IMR-90 (cell line): Measurements from ENCODE around the gene SPINK5. TPM values are rescaled to one million over a fixed set of nuclear protein-coding genes. Genes with fewer than 3 reads are reported as not detected.

Source experiments
- ATAC-seq: fragments of 200-7000 bp; cut with Tn5 transposase; 2 replicates; pipeline ENCODE4 v1.9.1; 2020; ENCODE audit warnings: low read depth, mild to moderate bottlenecking, moderate library complexity
- BruUV-seq: library from RNA; stranded (reverse); fragments of 400-500 nt; replicated peaks from 2 replicates; lab custom pipeline; 2021; lab: Mats Ljungman, UMichigan
- CTCF ChIA-PET: fragments of 300-600 bp; formaldehyde crosslinking; extraction: SDS; loops from one replicate; lab custom pipeline; 2021; ENCODE audit warnings: antibody characterized with exemption; lab: Yijun Ruan, JAX
- POLR2A ChIA-PET: fragments of 300-600 bp; sonication (Branson Sonifier 250); formaldehyde crosslinking; loops from one replicate; lab custom pipeline; 2022; ENCODE audit warnings: antibody characterized with exemption; ENCODE audit not compliant: unreplicated experiment; lab: Charles Lee
- DNase-seq: peaks from one replicate; pipeline ENCODE4 v3.0.0; 2013
- H2AFZ ChIP-seq: replicated peaks from 2 replicates; pipeline ENCODE3; 2013; ENCODE audit warnings: low read length, mild to moderate bottlenecking; ENCODE audit not compliant: poor library complexity
- H2AK5ac ChIP-seq: 2 replicates; pipeline ENCODE4 v1.6.1; 2013; ENCODE audit warnings: low read depth, low read length, inconsistent platforms
- H2AK9ac ChIP-seq: replicated peaks from 2 replicates; pipeline ENCODE3; 2013; ENCODE audit warnings: mild to moderate bottlenecking, low read depth, low read length, moderate library complexity; ENCODE audit not compliant: poor library complexity
- H2BK120ac ChIP-seq: 2 replicates; pipeline ENCODE4 v1.6.1; 2013; ENCODE audit warnings: low read depth, low read length, inconsistent platforms
- H2BK15ac ChIP-seq: 3 replicates; pipeline ENCODE4 v1.6.1; 2013; ENCODE audit warnings: low read depth, low read length, inconsistent platforms
- H2BK20ac ChIP-seq: 2 replicates; pipeline ENCODE4 v1.6.1; 2013; ENCODE audit warnings: low read depth, mild to moderate bottlenecking, inconsistent platforms, low read length, moderate library complexity
- H2BK5ac ChIP-seq: 2 replicates; pipeline ENCODE4 v1.6.1; 2013; ENCODE audit warnings: mild to moderate bottlenecking, low read depth, low read length, inconsistent platforms; ENCODE audit not compliant: poor library complexity, severe bottlenecking
- H3K14ac ChIP-seq: replicated peaks from 2 replicates; pipeline ENCODE4 v1.6.1; 2013; ENCODE audit warnings: low read depth, low read length, inconsistent platforms
- H3K18ac ChIP-seq: 2 replicates; pipeline ENCODE4 v1.6.1; 2013; ENCODE audit warnings: low read depth, low read length, control low read depth
- H3K23ac ChIP-seq: 2 replicates; pipeline ENCODE4 v1.6.1; 2013; ENCODE audit warnings: low read depth, low read length, inconsistent platforms
- H3K27ac ChIP-seq: 2 replicates; pipeline ENCODE4 v1.5.1; 2013; ENCODE audit warnings: mild to moderate bottlenecking, control low read depth, low read length; ENCODE audit not compliant: insufficient read depth
- H3K27me3 ChIP-seq: 2 replicates; pipeline ENCODE4 v1.6.1; 2013; ENCODE audit warnings: low read length; ENCODE audit not compliant: control insufficient read depth, insufficient read depth
- H3K36me3 ChIP-seq: 2 replicates; pipeline ENCODE4 v1.6.1; 2013; ENCODE audit warnings: low read length, mixed read lengths; ENCODE audit not compliant: control insufficient read depth, insufficient read depth
- H3K4ac ChIP-seq: 2 replicates; pipeline ENCODE4 v1.6.1; 2013; ENCODE audit warnings: low read depth, low read length, inconsistent platforms
- H3K4me1 ChIP-seq: 2 replicates; pipeline ENCODE4 v1.6.1; 2013; ENCODE audit warnings: low read length, mixed read lengths; ENCODE audit not compliant: control insufficient read depth, insufficient read depth
- H3K4me2 ChIP-seq: 2 replicates; pipeline ENCODE4 v1.6.1; 2013; ENCODE audit warnings: low read depth, mild to moderate bottlenecking, control low read depth, low read length, moderate library complexity
- H3K4me3 ChIP-seq: 2 replicates; pipeline ENCODE4 v1.5.1; 2013; ENCODE audit warnings: low read depth, mild to moderate bottlenecking, control low read depth, low read length, moderate library complexity; ENCODE audit not compliant: insufficient read depth
- H3K56ac ChIP-seq: 2 replicates; pipeline ENCODE4 v1.6.1; 2013; ENCODE audit warnings: low read length, inconsistent platforms; ENCODE audit not compliant: insufficient read depth; ENCODE audit errors: extremely low read depth
- H3K79me1 ChIP-seq, 2 experiments: 2 replicates each; pipeline ENCODE4 v1.6.1; 2013; ENCODE audit warnings: low read length in 2 of 2, inconsistent platforms in 1 of 2, low read depth in 1 of 2
- H3K9ac ChIP-seq: 2 replicates; pipeline ENCODE4 v1.6.1; 2013; ENCODE audit warnings: low read depth, low read length, control low read depth
- H3K9me1 ChIP-seq: 2 replicates; pipeline ENCODE4 v1.6.1; 2013; ENCODE audit warnings: low read length, inconsistent platforms; ENCODE audit not compliant: insufficient read depth
- H3K9me3 ChIP-seq: 2 replicates; pipeline ENCODE4 v1.6.1; 2013; ENCODE audit warnings: low read length; ENCODE audit not compliant: control insufficient read depth, insufficient read depth
- H4K20me1 ChIP-seq: 2 replicates; pipeline ENCODE4 v1.6.1; 2013; ENCODE audit warnings: low read length, inconsistent platforms; ENCODE audit not compliant: insufficient read depth
- H4K5ac ChIP-seq: 2 replicates; pipeline ENCODE4 v1.6.1; 2013; ENCODE audit warnings: mild to moderate bottlenecking, low read depth, low read length, control low read depth
- H4K8ac ChIP-seq, 2 experiments: 2 replicates each; pipeline ENCODE4 v1.6.1; 2013; ENCODE audit warnings: low read depth in 2 of 2, low read length in 2 of 2, control low read depth in 1 of 2, inconsistent platforms in 1 of 2
- H4K91ac ChIP-seq: 2 replicates; pipeline ENCODE4 v1.6.1; 2013; ENCODE audit warnings: low read depth, low read length, inconsistent platforms; ENCODE audit not compliant: insufficient read depth
- CHD1 ChIP-seq: IDR thresholded peaks from 2 replicates; pipeline ENCODE4 v1.6.1; 2012; ENCODE audit warnings: low read depth, low read length, improper control_type of control experiment
- RCOR1 ChIP-seq: IDR thresholded peaks from 2 replicates; pipeline ENCODE4 v1.6.1; 2012; ENCODE audit warnings: mild to moderate bottlenecking, low read length, improper control_type of control experiment; ENCODE audit not compliant: insufficient replicate concordance
- RFX5 ChIP-seq: IDR thresholded peaks from 2 replicates; pipeline ENCODE4 v1.8.0; 2012; ENCODE audit warnings: low read depth, mild to moderate bottlenecking, low read length, moderate library complexity
- SMC3 ChIP-seq: fragments of 150-350 bp; IDR thresholded peaks from 2 replicates; pipeline ENCODE4 v1.6.1; 2016; ENCODE audit warnings: low read depth, mild to moderate bottlenecking, antibody characterized with exemption, low read length, moderate library complexity
- USF2 ChIP-seq: fragments of 150-350 bp; IDR thresholded peaks from 2 replicates; pipeline ENCODE4 v1.6.1; 2017; ENCODE audit warnings: mild to moderate bottlenecking, antibody characterized with exemption, low read length, low read depth
- dilution Hi-C: fragments of 300-500 bp; cut with HindIII; formaldehyde crosslinking; loops from one replicate; pipeline ENCODE4 v1.14.3; 2018; ENCODE audit warnings: low sequenced_read_pairs; ENCODE audit not compliant: unreplicated experiment
- in situ Hi-C: fragments of 300-500 bp; cut with MboI; formaldehyde crosslinking; loops from 3 replicates; pipeline ENCODE4 v1.14.3; 2019; ENCODE audit warnings: low sequenced_read_pairs, inconsistent platforms, mixed read lengths
- intact Hi-C: fragments of 100-400 bp; cut with micrococcal nuclease; formaldehyde crosslinking; loops from 2 replicates; pipeline ENCODE4 v1.10.0; 2022
- polyA plus RNA-seq, 3 experiments: library from polyadenylated mRNA; depleted of rRNA; stranded (reverse); fragments of >200 nt; gene quantifications; 2 replicates each; pipeline ENCODE4 v1.2.3, GENCODE V29; 2012; ENCODE audit warnings: low replicate concordance in 1 of 3
- total RNA-seq: library from RNA; depleted of rRNA; stranded (reverse); fragments of >200 nt; gene quantifications from 2 replicates; pipeline ENCODE4 v1.2.3, GENCODE V29; 2012

Gene SPINK5
- total and polyA plus RNA-seq, 2 of the 4 experiments (the other 2 are of a cell fraction): not detected

GRCh38 chr5:148085310-148085709 is 21.5 kb downstream of the SPINK5 start:
- Histone ChIP-seq H2BK15ac (no peak overlapping the region), H2BK5ac (no peak overlapping the region), H2BK120ac (no peak overlapping the region), H3K18ac (no peak overlapping the region), H2AK9ac (no peak overlapping the region), H3K36me3 (no peaks in the 10 kb centered on the region), H3K56ac (no peak overlapping the region), H3K14ac (no peak overlapping the region), H3K27me3 (no peaks in the 10 kb centered on the region), H3K9me3 (no peaks in the 10 kb centered on the region), H3K4ac (no peak overlapping the region), H3K23ac (no peak overlapping the region), H4K20me1 (no peaks in the 10 kb centered on the region), H3K4me1 (no peaks in the 10 kb centered on the region), H3K27ac (no peak overlapping the region), H4K91ac (no peak overlapping the region), H3K79me1 (no peaks in the 10 kb centered on the region), H4K8ac (no peak overlapping the region), H3K4me3 (no peak overlapping the region), H2BK20ac (no peak overlapping the region), H3K9me1 (no peaks in the 10 kb centered on the region), H3K9ac (no peak overlapping the region), H2AK5ac (no peak overlapping the region), H2AFZ (no peak overlapping the region), H3K4me2 (no peak overlapping the region), H4K5ac (no peak overlapping the region)
- TF ChIP-seq RFX5: no peak
- no peak for TF ChIP-seq SMC3
- TF ChIP-seq USF2: no peak
- TF ChIP-seq RCOR1: no peak
- no peak for TF ChIP-seq CHD1
- dilution Hi-C loops: no loop called here
- ChIA-PET CTCF (no interaction called here), POLR2A (no interaction called here)
- in situ Hi-C loops: no loop called here
- no peak for DNase-seq
- no peak for ATAC-seq
- BruUV-seq: no TSS peak
- intact Hi-C loops: no loop called here
